Gastrocnemius medialis (tissue), 4 donors: ENCODE results near the gene THRB. TPM values are rescaled to one million over a fixed set of nuclear protein-coding genes. Genes with fewer than 3 reads are reported as not detected.

Source experiments
- ATAC-seq, 2 donors: fragments of 150-250 bp; one replicate each; pipeline ENCODE4 v1.9.1; 2016
- DNase-seq, 2 donors: peaks; one replicate each; pipeline ENCODE4 v3.0.0-alpha.2; 2019
- H3K27ac ChIP-seq, 4 donors: fragments of 200-600 bp; sonication (generic); 1 replicate in 1 of 4; 2 replicates in 3 of 4; pipeline ENCODE4 v1.5.1; 2016 to 2018; ENCODE audit warnings: mild to moderate bottlenecking in 2 of 4, moderate library complexity in 1 of 4
- H3K27me3 ChIP-seq, 3 donors: fragments of 200-600 bp; sonication (generic) in 2 of 3; 1 replicate in 1 of 3; 2 replicates in 2 of 3; pipeline versions ENCODE4 v1.5.1 to v1.6.0; 2016 to 2019; ENCODE audit warnings: mild to moderate bottlenecking in 1 of 3, moderate library complexity in 1 of 3
- H3K36me3 ChIP-seq, 2 donors: fragments of 200-600 bp; sonication (generic) in 1 of 2; one replicate each; pipeline ENCODE4 v1.5.1; 2017 to 2018
- H3K4me1 ChIP-seq, 2 donors: fragments of 200-600 bp; sonication (generic) in 1 of 2; one replicate each; pipeline ENCODE4 v1.5.1; 2016 to 2017; ENCODE audit warnings: mild to moderate bottlenecking in 2 of 2
- H3K4me3 ChIP-seq, 4 donors: fragments of 200-600 bp; sonication (generic) in 3 of 4; 1 replicate in 1 of 4; 2 replicates in 3 of 4; pipeline ENCODE4 v1.5.1; 2016 to 2019; ENCODE audit warnings: mild to moderate bottlenecking in 2 of 4
- H3K9me3 ChIP-seq, 3 donors: fragments of 200-600 bp; sonication (generic) in 2 of 3; 1 replicate in 1 of 3; 2 replicates in 2 of 3; pipeline ENCODE4 v1.5.1; 2016 to 2019
- CTCF ChIP-seq, 5 experiments: fragments of 450-650 bp in 3 of 5; fragments of 200-600 bp in 2 of 5; sonication (generic) in 2 of 5; IDR thresholded peaks in 4 of 5; conservative IDR thresholded peaks in 1 of 5; 1 replicate in 4 of 5; 2 replicates in 1 of 5; pipeline ENCODE4 v1.5.1; 2016 to 2019; ENCODE audit warnings: antibody characterized with exemption in 5 of 5, mild to moderate bottlenecking in 3 of 5, moderate library complexity in 3 of 5
- POLR2A ChIP-seq, 2 donors: fragments of 450-650 bp; IDR thresholded peaks; one replicate each; pipeline ENCODE4 v1.6.1; 2017; ENCODE audit warnings: antibody characterized with exemption in 2 of 2, mild to moderate bottlenecking in 2 of 2, moderate library complexity in 2 of 2
- in situ Hi-C, 4 donors: fragments of 200-750 bp; cut with MboI; loops; one replicate each; pipeline versions ENCODE4 v1.15.0 to v1.8.0; 2017; ENCODE audit warnings: low sequenced_read_pairs in 4 of 4
- intact Hi-C: fragments of 100-400 bp; cut with DNase I; formaldehyde crosslinking; loops from one replicate; pipeline ENCODE4 v1.15.1; 2023; ENCODE audit warnings: low total_unique reads
- total RNA-seq, 4 donors: library from RNA; depleted of rRNA; stranded (reverse); fragments of >200 nt; gene quantifications; one replicate each; pipeline versions ENCODE4 v1.1.0 to v1.2.3, GENCODE V29; 2016

Gene THRB
- total RNA-seq, 4 donors from 2014 or later = 20.1 to 60.0 (median 25.3) TPM

- H3K27me3 ChIP-seq = no peaks in the 10 kb centered on the region
- no peak overlapping the region for H3K27ac ChIP-seq
- no peaks in the 10 kb centered on the region for H3K9me3 ChIP-seq
- H3K36me3 ChIP-seq = no peaks in the 10 kb centered on the region
- H3K4me3 ChIP-seq = no peak overlapping the region
- intact Hi-C loops (no loop called here), in situ Hi-C loops (no loop called here)
- no peak for ATAC-seq
- TF ChIP-seq POLR2A (IDR thresholded peaks at IDR 0.05) (no peak), CTCF (IDR thresholded peaks at IDR 0.05 in 4 of 5, conservative IDR thresholded peaks at IDR 0.05 in 1 of 5) (no peak)
- peaks cover 11 to 36% of the 10 kb centered on the region in 2 donors for H3K4me1 ChIP-seq
- no peak for DNase-seq
These were observed 152.4 kb downstream of the THRB start for GRCh38 chr3:24342275-24342674.

- peaks cover 11 to 36% of the 10 kb centered on the region in 2 donors for H3K4me1 ChIP-seq
- in situ Hi-C loops = no loop called here
These were observed 153.0 kb downstream of the THRB start for GRCh38 chr3:24341668-24342067.

GRCh38 chr3:24340966-24341365, 153.7 kb downstream of the THRB start:
- Histone ChIP-seq H3K4me1 (peaks cover 11 to 36% of the 10 kb centered on the region in 2 donors), H3K36me3 (peaks cover 0 to 6% of the 10 kb centered on the region in 2 donors), H3K4me3 (no peak overlapping the region), H3K9me3 (no peaks in the 10 kb centered on the region), H3K27me3 (no peaks in the 10 kb centered on the region), H3K27ac (no peak overlapping the region)
- TF ChIP-seq CTCF (IDR thresholded peaks at IDR 0.05 in 4 of 5, conservative IDR thresholded peaks at IDR 0.05 in 1 of 5) (no peak), POLR2A (IDR thresholded peaks at IDR 0.05) (no peak)
- in situ Hi-C loops (no loop called here), intact Hi-C loops (no loop called here)
- DNase-seq (no peak), ATAC-seq (no peak)

More at GRCh38 chr3:24341668-24342067, 153.0 kb downstream of the THRB start:
- Histone ChIP-seq H3K4me3 (no peak overlapping the region), H3K27ac (no peak overlapping the region), H3K27me3 (no peaks in the 10 kb centered on the region), H3K36me3 (no peaks in the 10 kb centered on the region), H3K9me3 (no peaks in the 10 kb centered on the region)
- intact Hi-C loops = no loop called here
- TF ChIP-seq POLR2A (IDR thresholded peaks at IDR 0.05) (no peak), CTCF (IDR thresholded peaks at IDR 0.05 in 4 of 5, conservative IDR thresholded peaks at IDR 0.05 in 1 of 5) (no peak)
- peak in 1 of 2 donors; percentile 16 for ATAC-seq
- no peak for DNase-seq

GRCh38 chr3:24340161-24340560, 154.5 kb downstream of the THRB start:
- in situ Hi-C loops = no loop called here
- H3K4me1 ChIP-seq = peaks cover 10 to 31% of the 10 kb centered on the region in 2 donors

More at GRCh38 chr3:24340161-24340560, 154.5 kb downstream of the THRB start:
- no peak overlapping the region for H3K27ac ChIP-seq
- H3K36me3 ChIP-seq = peaks cover 0 to 7% of the 10 kb centered on the region in 2 donors
- intact Hi-C loops = no loop called here
- DNase-seq (no peak), ATAC-seq (no peak)
- H3K4me3 ChIP-seq = no peak overlapping the region
- TF ChIP-seq CTCF (IDR thresholded peaks at IDR 0.05 in 4 of 5, conservative IDR thresholded peaks at IDR 0.05 in 1 of 5) (no peak), POLR2A (IDR thresholded peaks at IDR 0.05) (no peak)
- H3K27me3 ChIP-seq = no peaks in the 10 kb centered on the region
- no peaks in the 10 kb centered on the region for H3K9me3 ChIP-seq
